CD4-positive, alpha-beta T cell treated with Interleukin-17A for 4 hours (primary cell): ENCODE data around the gene ECSIT.

ENCODE experiments used
- DNase-seq: peaks from one replicate; pipeline ENCODE4 v3.0.0-alpha.2; 2020; ENCODE audit warnings: mixed read lengths

The ECSIT gene

DNA sequence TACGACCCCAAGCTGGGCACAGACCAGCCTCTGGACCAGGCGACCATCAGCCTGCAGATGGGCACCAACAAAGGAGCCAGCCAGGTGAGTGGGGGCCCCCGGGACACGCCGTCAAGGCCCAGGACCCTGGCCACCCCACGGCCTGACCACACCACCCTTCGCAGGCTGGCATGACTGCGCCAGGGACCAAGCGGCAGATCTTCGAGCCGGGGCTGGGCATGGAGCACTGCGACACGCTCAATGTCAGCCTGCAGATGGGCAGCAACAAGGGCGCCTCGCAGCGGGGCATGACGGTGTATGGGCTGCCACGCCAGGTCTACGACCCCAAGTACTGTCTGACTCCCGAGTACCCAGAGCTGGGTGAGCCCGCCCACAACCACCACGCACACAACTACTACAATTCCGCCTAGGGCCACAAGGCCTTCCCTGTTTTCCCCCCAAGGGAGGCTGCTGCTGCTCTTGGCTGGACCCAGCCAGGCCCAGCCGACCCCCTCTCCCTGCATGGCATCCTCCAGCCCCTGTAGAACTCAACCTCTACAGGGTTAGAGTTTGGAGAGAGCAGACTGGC is 20.5 kb upstream of the ECSIT start:
- no peak for DNase-seq

DNA sequence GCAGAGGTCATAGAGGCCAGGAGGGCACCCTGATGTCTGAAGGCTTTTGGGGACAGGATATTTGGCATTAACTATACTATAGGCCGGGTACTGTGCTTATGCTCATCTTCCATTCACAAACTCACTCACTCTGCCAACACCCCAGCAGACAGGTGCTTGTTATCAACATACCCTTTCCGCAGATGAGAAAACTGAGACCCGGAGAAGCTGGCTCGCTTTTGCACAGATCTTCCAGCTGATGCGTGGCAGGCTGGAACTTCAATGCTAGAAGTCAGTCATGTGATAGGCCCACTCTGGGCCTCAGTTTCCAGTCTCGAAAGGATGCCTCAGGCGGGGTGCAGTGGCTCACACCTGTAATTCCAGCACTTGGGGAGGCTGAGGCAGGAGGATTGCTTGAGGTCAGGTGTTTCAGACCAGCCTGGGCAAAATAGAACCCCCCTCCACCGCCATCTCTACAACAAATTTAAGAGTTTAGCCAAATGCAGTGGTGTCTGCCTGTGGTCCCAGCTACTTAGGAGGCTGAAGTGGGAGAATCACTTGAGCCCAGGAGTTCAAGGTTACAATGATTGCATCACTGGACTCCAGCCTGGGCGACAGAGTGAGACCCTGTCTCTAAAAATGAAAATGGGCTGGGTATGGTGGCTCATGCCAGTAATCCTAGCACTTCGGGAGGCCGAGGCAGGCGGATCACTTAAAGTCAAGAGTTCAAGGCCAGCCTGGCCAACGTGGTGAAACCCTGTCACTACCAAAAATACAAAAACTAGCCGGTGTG is 19.2 kb upstream of the ECSIT start:
- no peak for DNase-seq

DNA sequence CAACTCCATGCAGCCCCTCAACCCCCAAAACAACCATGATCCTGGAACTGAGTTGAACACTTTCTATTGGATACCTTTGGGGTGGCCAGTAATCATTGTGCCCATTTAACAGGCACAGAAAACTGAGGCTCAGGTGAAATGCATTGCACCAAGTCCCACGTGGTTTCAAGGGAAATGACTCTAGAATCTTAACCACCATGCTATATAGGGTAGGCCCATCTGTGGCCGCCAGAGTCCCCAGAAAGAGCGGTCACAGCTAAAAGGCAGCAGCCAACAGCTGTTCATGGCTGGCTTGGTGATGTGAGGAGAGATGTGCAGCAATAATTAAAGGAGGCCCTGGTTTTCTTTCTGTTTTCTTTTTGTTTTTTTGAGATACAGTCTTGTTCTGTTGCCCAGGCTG is 12.3 kb upstream of the ECSIT start:
- no peak for DNase-seq

DNA sequence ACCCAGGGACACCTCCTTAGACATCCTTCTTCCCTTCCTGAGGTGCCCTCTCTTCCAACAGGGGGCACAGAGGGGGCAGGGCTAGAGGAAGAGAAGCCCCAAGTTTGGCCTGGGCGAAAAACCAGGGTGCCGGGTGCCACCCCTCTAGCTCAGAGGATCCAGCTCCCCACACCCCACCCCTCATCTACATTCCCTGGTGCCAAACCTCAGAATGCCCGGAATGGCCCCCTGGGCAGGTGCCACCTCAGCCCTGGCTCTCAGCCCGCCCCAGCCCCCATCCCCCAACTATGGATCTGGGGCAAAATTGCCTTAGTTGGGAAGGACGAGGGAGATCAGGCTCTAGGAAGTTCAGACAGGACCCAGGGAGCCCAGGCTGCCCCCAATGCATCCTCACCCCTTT is 11.7 kb upstream of the ECSIT start:
- DNase-seq = no peak

DNA sequence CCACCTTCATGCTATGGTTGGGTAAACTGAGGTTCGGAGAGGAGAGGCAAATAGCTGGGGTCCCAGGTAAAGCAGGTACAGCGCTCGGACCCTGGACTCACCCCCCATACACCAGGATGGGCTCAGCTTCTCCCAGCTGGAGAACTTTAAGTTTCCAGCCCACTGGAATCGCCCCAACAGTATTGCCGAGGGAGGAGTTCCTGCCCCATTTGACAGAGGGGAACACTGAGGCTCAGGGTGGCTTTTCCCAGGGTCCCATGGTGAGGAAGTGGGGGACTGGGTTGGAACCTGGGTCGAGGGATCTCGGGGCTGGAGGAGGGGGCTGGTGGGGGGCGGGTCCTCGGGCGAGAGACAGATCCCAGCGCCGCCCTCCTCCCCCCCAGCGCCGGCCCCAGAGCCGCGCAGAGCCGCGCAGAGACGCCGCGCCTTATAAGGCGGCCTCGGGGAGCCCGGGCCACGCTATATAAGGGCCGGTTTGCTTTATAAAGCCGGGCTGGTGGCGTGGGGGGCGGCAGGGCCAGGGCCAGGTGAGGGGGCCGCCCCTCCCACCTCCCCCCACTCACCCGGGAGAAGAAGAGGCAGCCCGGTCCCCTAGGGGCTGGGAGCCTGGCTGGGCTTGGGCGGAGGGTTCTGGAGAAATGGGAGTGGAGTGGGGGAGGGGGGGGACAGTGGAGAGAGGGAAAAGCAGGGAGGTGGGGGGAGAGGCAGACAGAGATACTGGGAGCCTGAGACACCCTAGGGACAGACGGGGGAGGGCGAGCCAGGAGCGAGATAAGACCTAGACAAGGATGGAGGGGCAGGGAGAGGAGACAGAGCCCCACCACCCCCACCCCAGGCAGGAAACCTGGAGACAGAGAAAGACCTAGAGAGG is 10.8 kb upstream of the ECSIT start:
- DNase-seq = no peak

DNA sequence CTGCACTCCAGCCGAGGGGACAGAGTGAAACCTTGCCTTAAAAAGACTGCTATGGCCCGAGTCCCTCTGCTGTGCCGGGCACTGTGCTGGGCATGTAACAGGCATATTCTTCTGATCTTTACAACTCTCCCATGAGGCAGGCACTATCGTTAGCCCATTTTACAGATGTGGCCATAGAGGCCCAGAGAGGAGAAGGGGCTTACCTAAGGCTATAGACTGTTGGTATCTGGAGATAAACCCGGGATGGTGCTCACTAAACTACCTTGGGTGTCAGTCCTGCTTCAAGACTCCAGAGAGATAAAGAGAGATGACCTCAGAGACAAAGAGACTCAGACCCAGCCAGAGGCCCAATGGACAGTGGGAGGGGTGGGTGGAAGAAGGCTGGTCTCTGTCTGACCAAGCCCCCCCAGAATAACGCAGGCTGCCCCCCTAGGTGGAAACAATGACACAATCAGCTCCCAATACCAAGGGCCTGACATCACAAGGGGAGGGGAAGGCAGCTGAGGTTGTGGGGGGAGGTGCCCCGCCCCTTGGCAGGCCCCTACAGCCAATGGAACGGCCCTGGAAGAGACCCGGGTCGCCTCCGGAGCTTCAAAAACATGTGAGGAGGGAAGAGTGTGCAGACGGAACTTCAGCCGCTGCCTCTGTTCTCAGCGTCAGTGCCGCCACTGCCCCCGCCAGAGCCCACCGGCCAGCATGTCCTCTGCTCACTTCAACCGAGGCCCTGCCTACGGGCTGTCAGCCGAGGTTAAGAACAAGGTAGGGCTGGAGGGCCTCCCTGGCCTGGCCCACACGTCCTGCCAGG is 9.5 kb upstream of the ECSIT start, which contains the start of gene CNN1:
CNN1 (plus strand) TSS at position 620 of the 805 bp plus-strand sequence; CDS start at position 697, 77 bp downstream.
- no peak for DNase-seq

DNA sequence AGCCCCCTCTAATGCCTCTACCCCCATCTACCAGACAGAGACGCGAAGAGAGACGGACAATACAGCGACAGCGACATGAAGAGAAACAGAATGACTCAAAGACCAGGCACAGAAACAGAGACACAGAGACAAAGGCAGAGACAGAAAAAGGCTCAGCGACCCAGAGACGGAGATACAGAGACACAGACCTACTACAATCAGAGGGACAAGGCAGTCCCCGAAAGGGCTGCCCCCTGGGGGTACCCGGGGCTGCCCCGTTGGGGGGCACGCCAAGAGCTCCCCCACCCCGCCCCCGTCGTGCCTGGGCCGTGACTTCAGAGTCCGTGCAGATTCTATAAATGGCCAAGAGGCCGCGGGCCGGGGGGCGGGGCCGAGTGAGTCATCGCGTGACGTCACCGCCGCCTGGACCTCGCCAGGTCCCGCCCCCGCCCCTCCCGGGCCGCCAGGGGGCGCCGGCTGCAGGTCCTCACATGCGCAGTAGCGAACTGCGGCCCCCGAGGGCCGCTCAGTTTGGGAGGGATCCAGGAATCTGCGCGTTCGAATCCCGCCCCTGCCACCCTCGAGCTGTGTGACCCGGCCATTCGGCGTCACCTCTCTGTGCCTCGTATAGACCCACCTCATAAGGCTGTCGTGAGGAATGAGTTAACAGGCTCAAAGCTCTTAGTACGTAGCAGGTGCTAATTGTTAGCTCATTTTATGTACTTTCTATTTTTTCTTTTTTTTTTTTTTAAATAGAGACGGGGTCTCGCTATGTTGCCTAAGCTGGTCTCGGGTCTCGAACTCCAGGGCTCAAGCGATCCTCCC is 7.1 kb upstream of the ECSIT start:
- DNase-seq = peak; percentile 87

DNA sequence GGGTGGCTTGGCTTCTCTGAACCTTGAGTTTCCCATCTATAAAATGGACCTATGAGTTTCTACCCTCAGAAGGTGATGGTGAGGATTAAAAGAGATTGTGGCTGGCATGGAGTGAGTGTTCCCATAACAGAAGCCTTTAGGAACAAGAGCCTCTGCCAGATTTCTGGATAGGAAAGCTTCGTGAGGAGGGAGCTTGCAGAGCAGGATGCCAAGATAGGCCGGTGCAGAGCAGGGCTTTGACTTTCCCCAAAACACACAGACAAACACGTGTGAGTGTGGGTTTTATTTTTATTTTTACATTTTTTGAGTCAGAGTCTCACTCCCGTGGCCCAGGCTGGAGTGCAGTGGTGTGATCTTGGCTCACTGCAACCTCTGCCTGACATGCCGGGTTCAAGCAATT is 6.0 kb upstream of the ECSIT start:
- no peak for DNase-seq

DNA sequence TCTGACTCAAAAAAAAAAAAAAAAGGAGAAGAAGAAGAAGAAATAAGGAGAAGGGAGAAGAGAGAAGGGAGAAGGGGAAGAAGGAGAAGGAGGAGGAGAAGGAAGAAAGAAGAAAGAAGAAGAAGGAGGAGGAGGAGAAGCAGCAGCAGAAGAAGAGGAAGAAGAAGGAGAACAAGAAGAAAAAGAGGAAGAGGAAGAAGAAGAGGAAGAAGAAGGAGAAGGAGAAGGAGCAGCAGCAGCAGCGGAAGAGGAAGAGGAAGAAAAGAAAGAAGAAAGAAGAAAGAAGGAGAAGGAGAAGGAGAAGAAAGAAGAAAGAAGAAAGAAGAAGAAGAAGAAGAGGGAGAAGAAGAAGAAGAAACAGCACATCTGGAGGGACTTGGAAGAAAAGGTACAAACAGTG is 5.6 kb upstream of the ECSIT start:
- DNase-seq = no peak

DNA sequence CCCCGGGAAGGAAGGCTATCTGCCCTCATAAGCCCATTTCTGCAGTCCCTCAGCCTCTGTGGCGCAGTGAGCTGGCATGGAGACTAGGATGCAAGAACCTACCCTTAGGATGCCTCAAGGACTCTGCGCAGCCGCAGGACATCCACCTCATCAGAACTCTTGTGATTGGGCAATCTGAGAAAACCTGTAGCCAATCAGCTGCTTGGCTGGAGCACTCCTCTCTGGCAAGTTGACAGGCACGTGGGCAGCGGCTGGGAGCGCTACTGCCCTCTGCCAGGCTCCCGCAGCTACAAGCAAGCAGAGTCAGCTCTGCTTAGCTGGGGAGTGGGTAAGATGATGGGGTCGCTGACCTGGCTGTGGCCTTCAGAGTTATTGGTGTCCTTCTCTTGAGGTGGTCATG is 1.5 kb upstream of the ECSIT start:
- peak; percentile 20 for DNase-seq

DNA sequence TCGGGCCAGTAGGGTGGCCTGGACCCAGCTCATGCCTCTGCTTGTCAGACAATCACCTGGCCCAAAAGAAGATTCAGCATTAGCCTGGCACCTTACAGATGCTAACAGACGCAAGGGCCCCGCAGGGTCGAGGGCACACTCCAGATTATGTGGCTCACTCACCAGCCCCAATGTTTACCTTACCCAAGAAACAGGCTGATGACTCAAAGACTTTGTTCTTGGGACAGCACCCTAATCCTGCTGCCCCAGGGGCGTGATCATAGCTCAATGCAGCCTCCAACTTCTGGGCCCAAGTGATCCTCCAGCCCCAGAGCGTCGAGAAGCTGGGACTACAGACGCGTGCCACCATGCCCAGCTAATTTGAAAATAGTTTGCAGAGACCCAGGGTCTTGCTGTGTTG is 9.8 kb downstream of the ECSIT start:
- DNase-seq = no peak

DNA sequence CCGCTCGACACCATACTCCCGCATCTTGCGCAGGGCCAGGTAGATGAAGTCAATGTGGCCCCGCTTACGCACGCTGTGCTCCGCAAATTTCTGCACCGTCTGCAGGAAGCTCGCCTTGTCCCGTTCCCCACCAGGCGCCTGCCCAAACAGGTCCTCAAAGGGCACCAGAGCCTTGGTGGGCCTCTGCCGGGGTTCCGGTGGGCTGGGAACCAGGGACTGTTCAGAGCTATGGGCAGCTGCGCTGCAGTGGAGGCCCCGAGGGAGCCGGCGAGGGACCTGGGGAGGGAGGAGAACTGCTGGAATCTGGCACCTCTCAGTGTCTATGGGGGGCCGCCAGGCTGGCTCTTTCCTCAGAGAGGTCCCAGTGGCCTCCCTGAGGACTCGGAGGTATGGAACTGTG is 15.0 kb downstream of the ECSIT start:
- no peak for DNase-seq

DNA sequence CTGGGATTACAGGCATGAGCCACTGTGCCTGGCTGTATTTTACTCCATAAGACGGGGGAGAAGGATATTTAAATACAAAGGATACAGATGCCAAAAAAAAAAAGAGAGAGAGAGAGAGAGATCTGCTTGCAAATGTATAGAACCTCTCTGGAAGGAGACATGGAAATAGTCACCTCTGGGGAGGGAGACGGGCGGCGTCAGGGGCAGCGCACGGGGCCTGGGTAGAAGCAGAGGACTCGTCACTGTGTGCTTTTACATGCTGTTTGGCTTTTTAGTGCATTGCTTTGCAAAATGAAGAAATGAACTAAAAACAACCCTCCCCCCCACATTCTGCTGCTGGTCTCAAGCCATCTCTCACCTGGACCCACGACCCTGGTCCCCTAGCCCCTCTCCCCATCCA is 18.5 kb downstream of the ECSIT start:
- DNase-seq = no peak

DNA sequence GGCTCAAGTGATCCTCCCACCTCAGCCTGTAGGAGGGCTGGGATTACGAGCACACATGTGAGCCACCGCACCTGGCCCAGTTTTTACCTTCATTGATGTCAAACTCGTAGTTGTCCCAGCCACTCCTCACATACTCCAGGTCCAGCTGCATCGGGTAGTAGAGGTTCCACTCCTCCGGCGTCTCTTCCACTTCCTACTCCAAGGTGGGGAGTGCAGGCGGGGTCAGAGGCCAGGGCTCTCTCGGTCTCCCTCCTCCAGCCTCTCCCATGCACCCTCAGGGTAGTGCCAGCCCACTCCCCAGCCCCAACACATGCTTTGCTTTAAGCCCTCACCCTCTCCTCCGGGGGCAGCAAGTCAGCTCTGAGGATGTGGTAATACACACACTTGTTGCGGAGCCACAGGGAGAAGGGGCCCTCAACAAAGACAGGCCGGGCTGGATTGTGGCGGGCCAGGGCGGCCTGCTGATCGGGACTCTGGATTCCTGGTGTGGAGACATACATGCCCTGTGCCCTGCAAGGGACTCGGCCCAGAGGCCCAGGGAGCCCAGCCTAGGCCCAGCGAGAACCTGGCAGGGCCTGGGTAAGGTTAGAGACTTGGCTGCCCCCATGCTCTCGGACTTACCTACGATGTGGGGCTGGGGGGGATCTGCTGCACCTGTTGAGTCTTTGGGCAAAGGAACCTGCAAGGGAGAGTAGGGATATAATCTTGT is 21.4 kb downstream of the ECSIT start:
- DNase-seq = no peak

DNA sequence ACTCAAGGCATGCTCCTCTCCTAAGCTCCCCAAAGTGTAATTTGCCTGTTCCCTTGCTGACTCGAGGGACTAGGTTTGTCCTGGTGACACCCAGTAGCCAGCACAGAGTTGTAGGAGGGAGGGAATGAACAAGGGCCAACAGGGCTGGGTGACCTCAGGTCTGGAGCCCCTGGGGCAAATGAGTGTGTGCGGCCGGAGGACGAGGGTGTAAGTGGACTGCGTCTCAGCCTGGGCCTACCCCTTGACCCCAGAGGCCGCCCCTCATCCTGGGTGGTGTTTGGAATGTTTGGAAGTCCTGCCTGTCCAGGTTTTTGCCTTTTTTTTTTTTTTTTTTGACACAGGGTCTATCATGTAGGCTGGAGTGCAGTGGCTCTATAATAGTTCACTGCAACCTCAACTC is 22.0 kb downstream of the ECSIT start:
- no peak for DNase-seq

DNA sequence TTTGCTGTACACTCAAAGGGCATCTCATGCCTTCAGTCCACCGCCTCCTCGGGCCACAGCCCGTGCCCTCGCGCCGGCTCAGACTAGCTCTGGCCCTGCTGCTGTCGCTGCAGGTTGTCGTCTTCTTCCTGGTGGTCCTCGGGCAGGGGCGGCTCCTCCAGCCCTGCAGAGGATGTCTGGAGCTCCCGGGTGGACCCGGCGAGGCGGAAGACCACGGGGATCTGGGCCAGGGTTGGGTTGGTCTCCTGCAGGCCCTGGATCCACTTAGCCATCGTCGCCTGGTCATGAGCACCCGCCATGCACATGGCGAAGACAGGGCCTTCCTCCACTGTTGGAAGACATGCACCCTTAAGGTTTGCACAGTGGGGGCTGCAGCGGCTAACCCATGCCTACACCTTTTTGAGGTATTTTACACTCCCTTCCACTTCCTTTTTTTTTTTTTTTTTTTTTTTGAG is 22.8 kb downstream of the ECSIT start:
- no peak for DNase-seq

DNA sequence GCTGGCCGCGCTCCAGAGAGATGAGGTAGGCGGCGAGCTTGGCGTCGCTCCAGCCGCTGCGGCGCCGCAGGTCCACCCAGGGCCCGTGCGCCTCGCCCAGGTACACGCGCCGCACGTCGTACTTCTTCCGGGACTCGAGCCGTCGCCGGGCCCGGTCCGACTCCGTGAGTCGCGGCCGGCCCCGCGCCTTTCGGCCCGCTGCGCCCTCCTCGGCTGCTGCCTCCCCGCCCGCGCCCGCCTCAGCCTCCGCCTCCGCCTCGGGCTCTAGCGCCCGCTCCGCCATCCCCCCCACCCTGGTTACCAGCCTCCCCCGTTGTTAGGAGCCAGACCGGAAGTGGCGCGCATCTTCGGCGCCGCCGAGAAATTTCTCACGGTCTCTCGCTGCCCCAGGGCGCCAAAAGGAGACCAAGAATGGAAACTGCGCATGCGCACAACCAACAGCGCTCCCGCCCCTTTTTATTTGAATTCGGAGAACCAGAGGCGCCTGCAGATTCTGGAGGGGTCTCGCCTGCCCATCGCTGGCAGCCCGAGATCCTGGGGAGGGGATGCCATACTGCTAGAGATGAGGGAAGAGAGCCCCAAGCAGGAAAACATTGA is 23.3 kb downstream of the ECSIT start, which contains the start of gene ZNF653:
ZNF653 (minus strand) TSS at position 336 of the 597 bp plus-strand sequence; CDS start at position 283, 53 bp downstream.
- DNase-seq = peak; percentile 96

DNA sequence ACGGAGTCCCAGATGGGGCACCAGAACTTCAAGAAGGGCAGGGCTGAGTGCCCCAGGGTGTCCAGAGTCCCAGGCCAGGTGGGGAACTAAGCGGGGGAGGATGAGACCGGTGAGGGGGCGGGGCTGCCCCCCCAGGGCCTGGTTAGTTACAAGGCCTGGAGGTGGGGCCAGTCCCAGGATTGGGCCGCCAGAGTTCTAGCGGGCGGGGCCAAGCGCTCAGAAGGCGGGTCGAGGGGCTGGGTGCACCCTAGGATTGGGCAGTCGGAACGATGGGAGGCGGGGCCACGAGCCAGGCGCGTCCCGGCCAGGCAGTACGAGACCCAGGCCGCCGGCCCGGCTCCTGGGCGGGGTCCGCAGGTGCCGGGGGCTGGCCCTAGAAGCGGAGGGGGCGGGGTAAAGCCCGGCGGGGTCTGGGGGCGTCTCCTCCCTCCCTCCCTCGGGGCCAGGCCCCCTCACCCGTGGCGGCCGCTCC is 23.9 kb downstream of the ECSIT start:
- DNase-seq = peak; percentile 99

DNA sequence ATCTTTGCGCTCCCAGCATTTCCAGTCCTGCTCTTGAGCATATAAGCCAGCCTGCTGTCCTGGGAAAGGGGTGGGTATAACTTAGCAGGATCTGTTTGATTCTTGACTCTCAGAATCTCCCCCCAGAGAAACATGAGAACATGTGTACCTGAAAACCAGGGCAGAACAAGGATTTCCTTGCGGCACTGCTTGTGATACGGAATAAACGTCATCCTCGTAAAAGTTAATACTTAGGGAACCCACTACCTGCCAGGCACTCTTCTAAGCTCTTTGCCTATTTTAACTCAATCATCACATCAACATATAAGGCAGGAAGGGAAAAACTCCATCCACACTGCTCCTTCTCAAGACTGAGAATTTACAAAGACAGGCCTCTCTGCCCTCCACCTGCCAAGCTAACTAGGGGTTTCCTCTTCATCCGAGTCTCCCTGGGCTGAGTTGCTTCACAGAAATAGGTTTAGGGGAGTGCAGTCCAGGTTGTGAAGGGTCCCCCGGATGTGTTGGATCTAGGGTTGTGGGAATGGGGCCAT is 24.4 kb downstream of the ECSIT start:
- no peak for DNase-seq

DNA sequence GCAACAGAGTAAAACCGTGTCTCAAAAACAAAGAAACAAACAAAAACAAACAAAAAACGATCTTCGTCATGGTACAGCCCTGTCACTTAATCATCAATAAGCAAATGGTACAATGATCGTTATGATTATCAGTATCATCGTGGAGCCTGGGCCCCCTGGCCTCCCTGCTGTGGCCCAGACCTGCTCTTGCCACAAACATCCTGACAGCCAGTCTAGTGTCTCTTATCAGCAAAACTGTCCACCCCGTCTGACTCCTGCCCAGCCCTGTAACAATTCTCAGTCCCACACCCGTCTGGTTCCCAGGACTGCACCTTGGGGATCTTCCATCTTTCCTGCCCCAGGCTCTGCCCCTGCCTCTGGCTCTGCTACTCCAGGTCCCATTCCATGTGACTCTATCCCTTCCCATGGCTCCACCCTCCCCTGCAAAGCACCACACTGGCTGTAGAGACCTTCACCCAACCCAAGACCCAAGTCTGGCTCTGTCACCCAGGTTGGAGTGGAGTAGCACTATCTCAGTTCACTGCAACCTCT is 29.0 kb downstream of the ECSIT start:
- DNase-seq = no peak
